HG03469 (cell line): ENCODE data around the gene CATSPERE.
"Not testable (repeated sequence)": the region's sequence is repeated elsewhere in the genome, so short reads cannot be mapped to it uniquely, and the experiment has no call there.

Experiments
- ATAC-seq: cut with Tn5 transposase; IDR thresholded peaks from one replicate; pipeline ENCODE4 v1.9.1; 2021; ENCODE audit warnings: mild to moderate bottlenecking, moderate library complexity, moderate number of reproducible peaks; ENCODE audit not compliant: unreplicated experiment

Gene CATSPERE

GRCh38 chr1:244660595-244660994, 199.5 kb downstream of the CATSPERE start:
- ATAC-seq = no peak

- not testable (repeated sequence) for ATAC-seq
Observed at GRCh38 chr1:244661569-244662312, 200.7 kb downstream of the CATSPERE start.

DNA sequence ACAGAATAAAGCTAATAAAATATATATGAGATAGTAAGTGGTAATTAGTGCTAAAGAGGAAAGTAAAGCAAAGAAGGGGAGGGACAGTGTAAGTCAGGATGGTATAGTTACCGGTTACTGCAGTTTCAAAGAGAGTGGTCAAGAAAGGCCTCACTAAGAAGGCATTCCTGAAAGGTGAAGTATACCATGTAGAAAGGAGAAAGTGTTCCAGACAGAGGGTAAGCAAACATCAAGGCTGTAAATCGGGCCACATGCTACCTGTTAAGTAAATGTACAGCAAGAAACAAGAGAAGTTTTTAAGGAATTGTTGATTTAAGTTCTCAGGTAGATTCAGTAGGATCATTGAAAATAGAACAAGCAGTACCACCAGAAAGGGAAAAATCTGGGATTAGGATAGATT, 201.5 kb downstream of the CATSPERE start:
- ATAC-seq = no peak

- no peak for ATAC-seq
Observed at GRCh38 chr1:244664353-244664752, 203.3 kb downstream of the CATSPERE start.

- ATAC-seq = peak; percentile 90
Observed at GRCh38 chr1:244665771-244666217, 204.7 kb downstream of the CATSPERE start.

GRCh38 chr1:244666672-244667418, 205.8 kb downstream of the CATSPERE start:
- not testable (repeated sequence) for ATAC-seq

GRCh38 chr1:244667797-244668196, 206.7 kb downstream of the CATSPERE start:
- no peak for ATAC-seq

GRCh38 chr1:244672946-244673682, 212.0 kb downstream of the CATSPERE start:
- ATAC-seq = no peak

DNA sequence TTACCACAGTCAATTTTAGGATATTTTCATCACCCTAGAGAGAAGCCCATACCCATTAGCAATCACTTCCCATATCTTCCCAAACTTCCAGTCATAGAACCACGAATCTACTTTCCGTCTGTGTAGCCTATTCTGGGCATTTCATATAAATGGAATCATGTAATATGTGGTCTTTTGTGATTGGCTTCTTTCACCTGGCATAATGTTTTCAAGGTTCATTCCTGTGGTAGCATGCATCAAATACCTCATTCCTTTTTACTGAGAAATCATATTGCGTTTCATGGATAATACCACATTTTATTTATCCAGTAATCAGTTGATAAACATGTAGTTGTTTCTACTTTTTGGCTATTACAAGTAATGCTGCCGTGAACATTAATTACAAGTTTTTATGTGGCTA, 213.4 kb downstream of the CATSPERE start:
- ATAC-seq = no peak

GRCh38 chr1:244675167-244675566, 214.1 kb downstream of the CATSPERE start:
- ATAC-seq = no peak

DNA sequence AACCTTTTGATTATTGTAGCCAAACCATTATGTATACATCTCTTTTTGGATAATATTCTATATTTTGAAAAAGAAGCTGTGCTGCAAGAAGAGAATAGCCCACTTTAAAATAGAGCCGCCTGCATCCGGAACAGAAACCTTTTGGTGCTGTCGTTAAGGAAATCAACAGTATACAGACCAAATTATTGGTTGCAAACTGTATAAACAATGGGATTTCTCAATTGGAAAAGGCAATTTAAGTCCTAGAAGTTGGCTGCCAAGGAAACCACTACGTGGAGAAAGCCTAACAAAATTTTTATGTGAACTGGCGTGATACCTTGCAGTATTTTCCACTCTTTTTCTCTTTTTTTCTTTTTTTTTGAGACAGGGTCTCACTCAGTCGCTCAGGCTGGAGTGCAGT, 217.6 kb downstream of the CATSPERE start:
- ATAC-seq = no peak

DNA sequence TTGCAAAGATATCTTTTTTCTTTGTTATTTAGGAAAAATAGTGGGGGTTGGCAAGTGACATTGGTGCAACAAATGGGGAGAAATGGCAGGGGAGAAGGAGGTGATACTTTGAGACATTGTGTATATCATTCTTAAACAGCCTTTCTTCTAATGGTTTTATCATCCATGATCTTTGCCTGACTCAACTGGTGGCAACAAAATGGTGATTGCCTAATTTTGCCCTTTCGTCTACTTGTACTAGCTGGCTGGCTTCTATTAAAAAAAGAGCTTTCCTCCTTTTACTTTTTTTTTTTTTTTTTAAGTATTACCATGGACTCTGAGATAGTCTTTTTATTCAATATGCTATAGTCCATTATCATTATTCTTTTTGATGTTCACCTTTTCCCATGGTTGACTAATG, 219.6 kb downstream of the CATSPERE start:
- no peak for ATAC-seq

DNA sequence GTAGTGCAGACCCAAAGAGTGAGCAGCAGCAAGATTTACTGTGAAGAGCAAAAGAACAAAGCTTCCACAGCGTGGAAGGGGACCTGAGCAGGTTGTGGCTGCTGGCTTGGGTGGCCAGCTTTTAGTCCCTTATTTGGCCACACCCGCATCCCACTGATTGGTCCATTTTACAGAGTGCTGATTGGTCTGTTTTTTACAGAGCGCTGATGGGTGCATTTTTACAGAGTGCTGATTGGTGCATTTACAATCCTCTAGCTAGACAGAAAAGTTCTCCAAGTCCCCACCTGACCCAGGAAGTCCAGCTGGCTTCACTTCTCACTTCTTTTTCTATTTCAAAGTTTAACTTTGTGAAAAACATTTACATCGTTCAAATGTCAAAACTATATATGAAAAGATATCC, 221.0 kb downstream of the CATSPERE start:
- ATAC-seq = not testable (repeated sequence)
